GM19035 (cell line): ENCODE data around the gene SPATA31A5.
"Not testable (repeated sequence)": the region's sequence is repeated elsewhere in the genome, so short reads cannot be mapped to it uniquely, and the experiment has no call there.

ENCODE experiments used
- ATAC-seq: cut with Tn5 transposase; IDR thresholded peaks from one replicate; pipeline ENCODE4 v1.9.1; 2021; ENCODE audit not compliant: unreplicated experiment

The SPATA31A5 gene

GRCh38 chr9:60914107-60914506 is at the start of gene SPATA31A5:
TSS of gene SPATA31A5 (plus strand) at chr9:60914407. CDS start at chr9:60914436, 29 bp downstream.
- not testable (repeated sequence) for ATAC-seq

GRCh38 chr9:60962990-60963350 is 48.8 kb downstream of the SPATA31A5 start:
- not testable (repeated sequence) for ATAC-seq

DNA sequence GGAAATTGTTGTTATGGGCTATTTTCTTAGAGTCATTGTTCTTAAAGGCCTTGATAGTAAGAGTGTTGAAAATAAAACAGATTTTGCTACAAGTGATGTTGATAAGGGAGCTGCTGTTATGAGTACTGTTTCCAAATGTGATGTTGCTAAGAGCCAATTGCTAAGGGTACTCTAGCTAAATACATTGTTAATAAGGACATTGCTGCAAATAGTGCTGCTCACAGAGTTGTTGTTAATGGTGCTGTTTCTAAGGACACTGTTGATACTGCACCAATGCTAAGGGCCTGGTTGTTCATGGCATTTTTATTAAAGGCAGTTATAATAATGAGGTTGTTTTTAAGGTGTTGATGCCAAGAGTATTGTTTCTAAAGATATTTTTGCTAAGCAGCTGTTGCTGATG is 52.2 kb downstream of the SPATA31A5 start:
- ATAC-seq: not testable (repeated sequence)
